ENCODE results near the gene PDLIM5.

The PDLIM5 gene

GRCh38 chr4:94700298-94700697 is 248.6 kb downstream of the PDLIM5 start:
- no peak for DNase-seq (ENCODE audit: low spot score)

GRCh38 chr4:94701631-94702300 is 250.0 kb downstream of the PDLIM5 start:
- no peak for DNase-seq (ENCODE audit: low spot score)

GRCh38 chr4:94711635-94712034 is 259.9 kb downstream of the PDLIM5 start:
- no peak for DNase-seq (ENCODE audit: low spot score)

GRCh38 chr4:94714365-94715160 is 262.8 kb downstream of the PDLIM5 start:
- DNase-seq (ENCODE audit: low spot score), result no peak

- DNase-seq (ENCODE audit: low spot score), result no peak
Observed at GRCh38 chr4:94715726-94716125, 264.0 kb downstream of the PDLIM5 start.
